Lower leg skin (tissue), 3 donors: ENCODE measurements around the gene PCMT1.

Experiments used
- POLR2A ChIP-seq, 2 donors: fragments of 450-650 bp; IDR thresholded peaks; one replicate each; pipeline ENCODE4 v1.6.1; 2016 to 2017; ENCODE audit warnings: antibody characterized with exemption in 2 of 2, mild to moderate bottlenecking in 1 of 2, moderate library complexity in 1 of 2
- TF ChIP-seq, protein P1 (sequence below), 3 donors: fragments of 450-650 bp; IDR thresholded peaks; one replicate each; pipeline ENCODE4 v1.5.1; 2016; ENCODE audit warnings: antibody characterized with exemption in 3 of 3, mild to moderate bottlenecking in 3 of 3, moderate library complexity in 2 of 3

DNA sequence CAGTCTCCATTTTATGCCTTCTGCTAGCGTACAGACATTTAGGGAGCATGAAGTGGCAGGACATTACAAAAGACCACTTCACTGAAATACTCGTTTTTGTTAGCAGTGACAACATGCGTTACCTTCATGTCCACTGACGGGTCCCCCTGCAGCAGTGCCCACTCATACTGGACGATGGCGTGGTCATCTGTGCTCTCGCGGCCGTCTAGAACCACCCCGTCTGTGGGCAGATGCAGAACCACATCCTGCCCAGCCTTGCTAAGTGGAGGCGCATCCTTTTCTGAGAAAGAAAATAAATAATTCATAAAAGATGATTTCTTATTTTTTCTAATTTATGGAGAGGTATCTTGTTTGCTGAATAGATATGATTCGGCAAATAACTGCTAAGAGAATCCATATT is 103.3 kb downstream of the PCMT1 start:
- TF ChIP-seq, protein P1, sequence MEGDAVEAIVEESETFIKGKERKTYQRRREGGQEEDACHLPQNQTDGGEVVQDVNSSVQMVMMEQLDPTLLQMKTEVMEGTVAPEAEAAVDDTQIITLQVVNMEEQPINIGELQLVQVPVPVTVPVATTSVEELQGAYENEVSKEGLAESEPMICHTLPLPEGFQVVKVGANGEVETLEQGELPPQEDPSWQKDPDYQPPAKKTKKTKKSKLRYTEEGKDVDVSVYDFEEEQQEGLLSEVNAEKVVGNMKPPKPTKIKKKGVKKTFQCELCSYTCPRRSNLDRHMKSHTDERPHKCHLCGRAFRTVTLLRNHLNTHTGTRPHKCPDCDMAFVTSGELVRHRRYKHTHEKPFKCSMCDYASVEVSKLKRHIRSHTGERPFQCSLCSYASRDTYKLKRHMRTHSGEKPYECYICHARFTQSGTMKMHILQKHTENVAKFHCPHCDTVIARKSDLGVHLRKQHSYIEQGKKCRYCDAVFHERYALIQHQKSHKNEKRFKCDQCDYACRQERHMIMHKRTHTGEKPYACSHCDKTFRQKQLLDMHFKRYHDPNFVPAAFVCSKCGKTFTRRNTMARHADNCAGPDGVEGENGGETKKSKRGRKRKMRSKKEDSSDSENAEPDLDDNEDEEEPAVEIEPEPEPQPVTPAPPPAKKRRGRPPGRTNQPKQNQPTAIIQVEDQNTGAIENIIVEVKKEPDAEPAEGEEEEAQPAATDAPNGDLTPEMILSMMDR (IDR thresholded peaks at IDR 0.05) = no peak
- no peak for TF ChIP-seq POLR2A (IDR thresholded peaks at IDR 0.05)
